Measurements from ENCODE around the gene DENND5A.

DNA sequence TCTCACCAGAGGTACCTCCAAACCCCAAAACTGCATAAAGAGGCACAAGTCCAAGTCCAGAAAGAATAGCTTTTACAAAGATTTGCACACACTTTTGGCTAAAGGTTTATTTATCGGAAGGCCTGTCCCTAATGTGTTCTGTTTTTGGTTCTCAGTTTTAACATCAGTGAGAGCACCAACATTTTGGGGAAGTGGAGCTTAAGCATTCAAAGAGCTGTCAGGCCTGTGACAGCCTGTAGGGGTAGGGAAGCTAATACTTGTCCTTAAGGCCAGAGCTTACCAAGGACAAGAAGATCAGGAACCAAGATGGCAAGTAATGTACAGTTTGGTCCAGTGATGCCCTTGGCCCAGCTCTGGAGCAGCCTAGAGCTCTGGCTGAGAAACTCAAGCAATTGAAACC is 134.9 kb downstream of the DENND5A start:
- TF ChIP-seq RFX5 (IDR thresholded peaks at IDR 0.05; ENCODE audit: borderline replicate concordance, low read depth, low read length), result no peak
- TF ChIP-seq, protein P1, sequence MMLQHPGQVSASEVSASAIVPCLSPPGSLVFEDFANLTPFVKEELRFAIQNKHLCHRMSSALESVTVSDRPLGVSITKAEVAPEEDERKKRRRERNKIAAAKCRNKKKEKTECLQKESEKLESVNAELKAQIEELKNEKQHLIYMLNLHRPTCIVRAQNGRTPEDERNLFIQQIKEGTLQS (IDR thresholded peaks at IDR 0.05; ENCODE audit: insufficient read depth, low read depth, low read length), result no peak
- TF ChIP-seq, protein P2, sequence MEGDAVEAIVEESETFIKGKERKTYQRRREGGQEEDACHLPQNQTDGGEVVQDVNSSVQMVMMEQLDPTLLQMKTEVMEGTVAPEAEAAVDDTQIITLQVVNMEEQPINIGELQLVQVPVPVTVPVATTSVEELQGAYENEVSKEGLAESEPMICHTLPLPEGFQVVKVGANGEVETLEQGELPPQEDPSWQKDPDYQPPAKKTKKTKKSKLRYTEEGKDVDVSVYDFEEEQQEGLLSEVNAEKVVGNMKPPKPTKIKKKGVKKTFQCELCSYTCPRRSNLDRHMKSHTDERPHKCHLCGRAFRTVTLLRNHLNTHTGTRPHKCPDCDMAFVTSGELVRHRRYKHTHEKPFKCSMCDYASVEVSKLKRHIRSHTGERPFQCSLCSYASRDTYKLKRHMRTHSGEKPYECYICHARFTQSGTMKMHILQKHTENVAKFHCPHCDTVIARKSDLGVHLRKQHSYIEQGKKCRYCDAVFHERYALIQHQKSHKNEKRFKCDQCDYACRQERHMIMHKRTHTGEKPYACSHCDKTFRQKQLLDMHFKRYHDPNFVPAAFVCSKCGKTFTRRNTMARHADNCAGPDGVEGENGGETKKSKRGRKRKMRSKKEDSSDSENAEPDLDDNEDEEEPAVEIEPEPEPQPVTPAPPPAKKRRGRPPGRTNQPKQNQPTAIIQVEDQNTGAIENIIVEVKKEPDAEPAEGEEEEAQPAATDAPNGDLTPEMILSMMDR (IDR thresholded peaks at IDR 0.05; ENCODE audit: control extremely low read depth in 1 of 3, insufficient read depth in 1 of 3, low read depth in 1 of 3, low read length in 3 of 3), result peak in 1 of 3 experiments; percentile 17; a peak in 1 of 4 replicates
- TF ChIP-seq KDM5A (IDR thresholded peaks at IDR 0.05; ENCODE audit: low read length), result no peak
- TF ChIP-seq, protein P3, sequence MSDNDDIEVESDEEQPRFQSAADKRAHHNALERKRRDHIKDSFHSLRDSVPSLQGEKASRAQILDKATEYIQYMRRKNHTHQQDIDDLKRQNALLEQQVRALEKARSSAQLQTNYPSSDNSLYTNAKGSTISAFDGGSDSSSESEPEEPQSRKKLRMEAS (IDR thresholded peaks at IDR 0.05), result no peak

All from H1 (cell line).